MM.1S (cell line): ENCODE measurements around the gene EIF4G1.

Experiments used
- CTCF ChIP-seq: fragments of 300-600 bp; sonication (generic); IDR thresholded peaks from 2 replicates; pipeline ENCODE4 v1.5.1; 2016; ENCODE audit warnings: antibody characterized with exemption, low read length, mixed read lengths
- EZH2 ChIP-seq: fragments of 300-600 bp; sonication (generic); optimal IDR thresholded peaks from 2 replicates; pipeline ENCODE3; 2017; ENCODE audit warnings: low read depth, mild to moderate bottlenecking, antibody characterized with exemption, low read length, mixed read lengths
- EZH2phosphoT487 ChIP-seq: fragments of 300-600 bp; sonication (generic); IDR thresholded peaks from 2 replicates; pipeline ENCODE4 v1.6.1; 2018; ENCODE audit warnings: antibody characterized with exemption, low read length

GRCh38 chr3:184332370-184333090 is 18.1 kb downstream of the EIF4G1 start:
- no peak for TF ChIP-seq EZH2phosphoT487
- TF ChIP-seq CTCF = no peak
- TF ChIP-seq EZH2 = no peak
